ENCODE results near the gene SPECC1.
"Not testable (repeated sequence)": the region's sequence is repeated elsewhere in the genome, so short reads cannot be mapped to it uniquely, and the experiment has no call there.

Gene SPECC1

GRCh38 chr17:20009302-20010098, at the start of gene SPECC1:
Gene SPECC1 (plus strand): TSS chr17:20009359. CDS start chr17:20096652, 87,293 bp downstream.
- no peak for DNase-seq (ENCODE audit: low read depth)

- not testable (repeated sequence) for DNase-seq (ENCODE audit: low read depth)
Observed at GRCh38 chr17:19962954-19963353, 46.2 kb upstream of the SPECC1 start.

GRCh38 chr17:19973156-19973555, 36.0 kb upstream of the SPECC1 start:
- DNase-seq (ENCODE audit: low read depth), result no peak

- no peak for DNase-seq (ENCODE audit: low read depth)
Observed at GRCh38 chr17:19975601-19976000, 33.6 kb upstream of the SPECC1 start.

GRCh38 chr17:19977293-19978208, 31.6 kb upstream of the SPECC1 start, which contains the start of gene AKAP10:
Gene AKAP10 (minus strand): TSS chr17:19977828. CDS start chr17:19977679, 149 bp downstream.
- peak; percentile 73 for DNase-seq (ENCODE audit: low read depth)

- no peak for DNase-seq (ENCODE audit: low read depth)
Observed at GRCh38 chr17:19978209-19978802, 30.9 kb upstream of the SPECC1 start.

- no peak for DNase-seq (ENCODE audit: low read depth)
Observed at GRCh38 chr17:19978805-19979211, 30.4 kb upstream of the SPECC1 start.

- no peak for DNase-seq (ENCODE audit: low read depth)
Observed at GRCh38 chr17:19979917-19980770, 29.0 kb upstream of the SPECC1 start.

- DNase-seq (ENCODE audit: low read depth), result no peak
Observed at GRCh38 chr17:19986941-19987861, 22.0 kb upstream of the SPECC1 start.

GRCh38 chr17:19987897-19988296, 21.3 kb upstream of the SPECC1 start:
- DNase-seq (ENCODE audit: low read depth), result no peak

- DNase-seq (ENCODE audit: low read depth), result no peak
Observed at GRCh38 chr17:19991252-19991885, 17.8 kb upstream of the SPECC1 start.

- DNase-seq (ENCODE audit: low read depth), result peak; percentile 71
Observed at GRCh38 chr17:19992803-19993713, 16.1 kb upstream of the SPECC1 start.

GRCh38 chr17:19996086-19996485, 13.1 kb upstream of the SPECC1 start:
- no peak for DNase-seq (ENCODE audit: low read depth)

GRCh38 chr17:19996502-19996901, 12.7 kb upstream of the SPECC1 start:
- DNase-seq (ENCODE audit: low read depth), result no peak

GRCh38 chr17:20008242-20009051, 712 bp upstream of the SPECC1 start:
- no peak for DNase-seq (ENCODE audit: low read depth)

GRCh38 chr17:20009052-20009301, 182 bp upstream of the SPECC1 start:
- peak; percentile 30 for DNase-seq (ENCODE audit: low read depth)

GRCh38 chr17:20010099-20010863, 1.1 kb downstream of the SPECC1 start:
- DNase-seq (ENCODE audit: low read depth), result peak; percentile 62

Data from stromal cell of bone marrow (primary cell).